CD4-positive, alpha-beta T cell treated with Interleukin-12 subunit alpha and Interleukin-12 subunit beta, for 1 hour (primary cell): ENCODE measurements around the gene SAMD9.
A peak's percentile ranks its signal among the peaks of the same experiment; 100 is the strongest.
"Not testable (repeated sequence)": the region's sequence is repeated elsewhere in the genome, so short reads cannot be mapped to it uniquely, and the experiment has no call there.

Experiments
- DNase-seq: peaks from one replicate; pipeline ENCODE4 v3.0.0-alpha.2; 2020

SAMD9 gene

DNA sequence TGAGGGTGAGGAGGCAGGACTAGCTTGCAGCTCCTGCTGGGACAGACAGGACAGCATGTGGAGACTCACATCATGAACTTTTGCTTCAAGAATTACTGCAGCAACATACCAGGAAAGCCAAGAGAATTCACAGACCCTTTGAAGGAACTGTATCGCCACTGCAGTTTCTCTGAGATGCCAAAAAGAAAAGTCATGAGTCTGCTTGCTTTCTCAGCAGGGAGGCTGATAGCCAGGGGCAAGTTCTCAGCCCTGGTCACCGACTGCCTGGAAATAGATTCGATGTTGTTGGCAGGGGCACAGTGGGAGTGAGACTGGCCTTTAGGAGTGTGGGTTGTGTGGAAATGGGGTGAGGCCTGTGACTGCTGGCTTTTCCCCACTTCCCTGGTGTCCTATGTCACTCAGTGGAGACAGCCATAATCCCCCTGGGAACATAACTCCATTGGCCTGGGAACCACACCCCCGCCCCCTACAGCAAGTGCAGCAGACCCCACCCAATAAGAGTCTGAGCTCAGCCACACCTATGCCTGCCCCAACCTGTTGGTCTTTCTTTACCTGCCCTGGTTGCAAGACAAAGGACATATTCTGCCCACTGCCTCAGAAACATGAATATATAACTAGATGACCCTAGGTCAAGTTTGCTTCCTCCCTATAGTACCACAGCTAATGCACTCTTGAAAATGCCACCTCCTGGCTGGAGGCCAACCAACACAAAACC lies 1.6 kb upstream of the SAMD9 start:
- DNase-seq, result no peak

DNA sequence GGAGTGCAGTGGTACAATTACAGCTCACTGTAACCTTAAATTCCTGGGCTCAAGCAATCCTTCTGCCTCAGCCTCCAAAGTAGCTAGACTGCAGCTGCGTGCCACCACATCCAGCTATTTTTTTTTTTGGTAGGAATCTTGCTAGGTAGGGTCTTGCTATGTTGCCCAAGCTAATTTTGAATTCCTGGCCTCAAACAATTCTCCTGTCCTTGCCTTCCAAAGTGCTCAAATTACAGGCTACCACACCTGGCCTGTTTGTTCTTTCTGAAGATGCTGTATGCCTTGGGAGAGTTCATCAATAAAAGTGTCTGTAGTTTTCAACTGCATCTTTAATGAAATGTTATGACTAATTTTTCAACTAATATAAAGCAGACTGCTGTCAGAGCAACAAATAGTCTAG lies 452 bp downstream of the SAMD9 start:
- no peak for DNase-seq

DNA sequence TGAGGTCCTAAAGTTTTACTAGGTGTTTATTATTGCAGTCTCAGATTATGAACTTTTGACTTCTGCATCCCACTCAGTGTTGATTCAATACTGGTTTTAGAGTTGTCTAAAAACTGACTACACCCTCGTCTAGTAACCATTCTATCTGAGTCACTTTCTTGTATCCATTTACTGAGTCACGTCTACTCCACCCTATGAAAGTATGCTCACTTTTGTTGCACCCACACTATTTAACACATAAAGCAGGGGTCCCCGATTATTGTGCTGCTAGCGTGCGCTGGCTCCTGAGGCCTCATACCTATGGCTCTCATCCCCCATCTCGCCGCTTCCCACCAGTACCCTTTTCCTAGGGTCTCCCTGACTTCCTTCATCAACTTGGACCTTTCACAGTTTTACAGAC lies 2.0 kb downstream of the SAMD9 start:
- no peak for DNase-seq

DNA sequence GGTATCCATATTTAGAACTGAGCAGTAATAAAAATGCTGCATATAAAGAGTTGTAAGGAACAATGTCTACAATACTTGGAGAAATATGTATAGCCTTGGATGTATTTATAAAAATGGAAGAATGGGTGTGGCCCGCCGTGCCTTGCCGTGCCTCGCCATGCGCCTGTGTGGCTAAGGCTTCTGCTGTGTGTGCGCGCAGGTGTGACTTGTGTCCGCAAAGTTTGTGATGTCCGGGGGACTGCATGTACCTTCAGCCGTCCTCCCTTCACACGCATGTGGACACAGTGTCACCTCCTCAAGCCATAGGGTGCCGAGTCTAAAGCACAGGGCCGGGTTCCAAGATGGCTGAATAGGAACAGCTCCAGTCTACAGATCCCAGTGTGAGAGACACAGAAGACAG lies 9.8 kb downstream of the SAMD9 start:
- DNase-seq, result no peak

DNA sequence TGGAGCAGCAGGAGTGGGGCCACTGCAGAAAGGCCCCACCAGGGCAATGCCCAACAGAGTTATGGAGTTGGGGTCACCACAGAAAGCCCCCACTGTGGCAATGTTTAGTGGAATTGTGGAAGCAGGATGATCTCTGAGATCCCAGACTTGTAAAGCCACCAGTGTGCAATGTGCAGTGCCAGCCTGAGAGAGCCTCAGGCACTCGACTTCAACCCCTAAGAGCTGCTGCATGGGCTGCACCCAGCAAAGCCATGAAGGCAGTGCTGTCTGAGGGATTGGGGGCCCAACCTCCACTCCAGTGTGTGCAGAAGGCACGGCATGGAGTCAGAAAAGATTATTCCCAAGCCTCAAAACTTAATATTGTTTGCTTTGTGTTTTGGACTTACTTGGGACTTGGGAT lies 20.4 kb downstream of the SAMD9 start:
- DNase-seq, result no peak

DNA sequence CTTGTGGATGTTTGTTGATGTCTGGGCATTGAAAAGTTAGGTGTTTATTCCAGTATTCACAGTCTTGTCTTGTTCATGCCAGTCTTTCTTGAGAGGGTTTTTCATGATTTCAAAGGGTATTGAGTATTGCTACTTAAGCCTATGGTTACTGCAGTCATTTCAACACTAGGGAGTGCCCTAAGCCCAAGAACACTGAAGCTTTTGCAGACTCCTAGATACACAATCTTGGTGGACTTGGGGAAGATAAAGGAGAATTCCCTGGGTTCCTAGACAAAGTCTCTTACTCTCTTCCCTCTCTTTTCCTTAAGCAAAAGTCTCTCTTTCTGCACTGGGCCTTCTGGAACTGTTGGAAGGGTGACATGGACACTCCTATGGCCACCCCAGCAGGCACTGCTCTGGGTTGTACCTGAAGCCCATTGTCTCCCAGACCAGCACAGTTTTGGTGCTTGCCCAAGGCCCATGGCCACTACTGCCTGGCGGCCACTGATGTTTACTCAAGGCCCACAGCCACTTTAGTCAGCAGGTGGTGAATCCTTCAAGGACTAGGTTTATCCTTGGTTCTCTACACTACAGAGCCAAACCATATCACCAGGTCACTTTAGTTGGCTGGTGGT lies 24.9 kb downstream of the SAMD9 start:
- peak; percentile 15 for DNase-seq

DNA sequence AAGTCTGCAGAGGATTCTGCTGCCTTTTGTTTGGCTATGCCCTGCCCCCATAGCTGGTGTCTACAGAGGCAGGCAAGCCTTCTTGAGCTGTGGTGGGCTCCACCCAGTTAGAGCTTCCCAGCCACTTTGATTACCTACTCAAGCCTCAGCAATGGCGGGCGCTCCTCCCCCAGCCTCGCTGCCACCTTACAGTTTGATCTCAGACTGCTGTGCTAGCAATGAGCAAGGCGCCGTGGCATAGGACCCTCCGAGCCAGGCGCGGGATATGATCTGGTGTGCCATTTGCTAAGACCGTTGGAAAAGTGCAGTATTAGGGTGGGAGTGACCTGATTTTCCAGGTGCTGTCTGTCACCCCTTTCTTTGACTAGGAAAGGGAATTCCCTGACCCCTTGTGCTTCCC lies 44.4 kb downstream of the SAMD9 start:
- not testable (repeated sequence) for DNase-seq

DNA sequence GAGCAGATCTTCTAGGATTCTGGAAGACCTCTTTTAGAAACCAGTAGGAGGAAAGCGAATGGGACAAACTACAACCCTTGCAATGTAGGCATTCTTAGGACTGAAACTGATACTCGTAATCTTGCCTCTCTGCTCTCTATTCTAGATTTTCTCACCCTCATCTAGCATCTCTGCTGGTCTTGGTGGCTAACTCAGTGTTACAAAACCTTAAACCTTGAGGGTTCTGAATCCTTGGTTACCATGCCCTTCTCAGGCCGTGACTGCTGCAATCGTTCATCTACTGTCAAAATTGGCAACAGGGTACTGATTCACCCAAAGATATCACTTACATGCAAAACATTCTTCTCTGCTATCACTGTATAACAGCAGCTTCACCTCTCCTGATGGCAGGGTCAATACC lies 55.2 kb downstream of the SAMD9 start:
- no peak for DNase-seq

DNA sequence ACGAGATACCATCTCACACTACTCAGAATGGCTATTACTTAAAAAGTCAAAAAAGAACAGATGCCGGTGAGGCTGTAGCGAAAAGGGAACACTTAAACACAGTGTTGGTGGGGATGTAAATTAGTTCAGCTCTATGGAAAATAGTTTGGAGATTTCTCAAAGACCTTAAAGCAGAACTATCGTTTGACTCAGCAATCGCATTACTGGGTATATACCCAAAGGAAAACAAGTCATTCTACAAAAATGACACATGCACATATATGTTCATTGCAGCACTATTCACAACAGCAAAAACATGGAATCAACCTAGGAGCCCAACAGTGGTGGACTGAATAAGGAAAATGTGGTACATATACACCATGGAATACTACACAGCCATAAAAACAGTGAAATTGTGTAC lies 56.9 kb downstream of the SAMD9 start:
- DNase-seq, result no peak

DNA sequence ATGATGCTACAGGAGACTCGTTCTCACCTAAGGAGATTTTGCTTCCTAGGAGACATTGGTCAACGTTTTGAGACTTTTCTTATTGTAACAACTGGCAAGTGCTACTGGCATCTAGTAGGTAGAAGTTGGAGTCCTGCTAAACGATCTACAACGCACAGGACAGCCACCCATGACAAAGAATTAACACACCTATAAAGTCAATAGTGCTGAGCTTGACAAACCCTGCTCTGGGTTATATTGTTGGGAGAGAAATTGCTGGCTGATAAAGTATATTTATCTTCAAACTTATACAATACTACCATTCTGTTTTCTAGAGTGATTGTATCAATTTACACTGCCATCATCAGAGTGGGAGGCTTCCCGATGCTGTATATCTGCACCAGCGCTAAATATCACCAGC lies 57.8 kb downstream of the SAMD9 start:
- DNase-seq, result no peak

DNA sequence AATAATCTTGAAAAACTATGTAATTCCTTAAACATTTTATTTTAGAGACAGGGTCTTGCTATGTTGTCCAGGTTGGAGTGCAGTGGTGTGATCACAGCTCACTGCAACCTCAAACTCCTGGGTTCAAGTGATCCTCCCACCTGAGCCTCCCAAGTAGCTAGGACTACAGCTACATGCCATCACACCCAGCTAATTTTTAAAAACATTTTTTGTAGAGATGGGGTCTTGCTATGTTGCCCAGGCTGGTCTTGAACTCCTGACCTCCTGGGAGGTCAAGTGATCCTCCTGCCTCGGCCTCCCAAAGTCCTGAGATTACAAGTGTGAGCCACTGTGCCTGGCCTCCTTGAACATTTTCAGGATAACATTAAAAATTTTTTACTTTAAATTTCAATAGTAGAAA lies 61.2 kb downstream of the SAMD9 start:
- DNase-seq, result not testable (repeated sequence)

DNA sequence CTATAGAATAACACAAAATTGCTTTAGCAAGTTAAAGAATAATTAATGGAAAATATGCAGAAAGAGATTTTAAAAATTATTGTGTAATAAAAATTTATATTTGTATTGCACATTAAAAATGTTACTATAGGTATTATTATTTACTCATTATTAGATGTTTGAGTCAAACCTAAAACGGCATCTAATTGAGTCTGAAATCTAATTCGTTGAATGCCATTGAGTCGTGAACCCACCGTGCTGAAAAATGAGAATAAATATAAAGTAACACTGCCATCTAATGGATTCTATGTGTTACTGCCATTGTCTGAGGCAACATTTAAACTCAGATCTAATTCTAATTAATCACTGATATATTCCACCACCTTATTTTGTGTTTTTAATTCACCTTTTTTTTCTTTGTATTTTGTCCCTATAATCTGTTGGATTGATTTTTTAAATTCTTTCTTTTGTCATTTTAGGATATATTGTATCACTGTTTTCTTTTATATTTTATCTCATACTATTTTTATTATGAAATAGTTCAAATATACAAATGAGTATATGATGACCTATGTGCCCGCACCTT lies 62.2 kb downstream of the SAMD9 start:
- peak; percentile 54 for DNase-seq

DNA sequence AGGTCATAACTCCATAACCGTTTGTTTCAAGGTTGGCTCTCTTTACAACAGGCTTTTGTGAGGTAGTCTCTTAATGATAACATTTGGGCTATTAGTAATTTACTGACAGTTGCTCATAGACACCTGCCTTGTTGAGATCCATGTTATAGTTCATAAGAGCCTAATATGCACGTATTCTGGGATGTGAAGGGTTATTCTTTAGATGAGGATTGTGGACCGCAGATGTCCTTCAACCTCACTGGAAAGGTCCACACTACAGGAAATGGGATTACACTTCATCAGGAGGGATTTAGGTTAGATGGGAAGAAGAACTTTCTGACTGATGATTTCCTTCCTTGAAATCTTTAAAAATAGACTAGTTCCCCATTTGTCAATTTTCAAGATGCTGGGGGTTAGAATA lies 62.8 kb downstream of the SAMD9 start:
- DNase-seq, result no peak

DNA sequence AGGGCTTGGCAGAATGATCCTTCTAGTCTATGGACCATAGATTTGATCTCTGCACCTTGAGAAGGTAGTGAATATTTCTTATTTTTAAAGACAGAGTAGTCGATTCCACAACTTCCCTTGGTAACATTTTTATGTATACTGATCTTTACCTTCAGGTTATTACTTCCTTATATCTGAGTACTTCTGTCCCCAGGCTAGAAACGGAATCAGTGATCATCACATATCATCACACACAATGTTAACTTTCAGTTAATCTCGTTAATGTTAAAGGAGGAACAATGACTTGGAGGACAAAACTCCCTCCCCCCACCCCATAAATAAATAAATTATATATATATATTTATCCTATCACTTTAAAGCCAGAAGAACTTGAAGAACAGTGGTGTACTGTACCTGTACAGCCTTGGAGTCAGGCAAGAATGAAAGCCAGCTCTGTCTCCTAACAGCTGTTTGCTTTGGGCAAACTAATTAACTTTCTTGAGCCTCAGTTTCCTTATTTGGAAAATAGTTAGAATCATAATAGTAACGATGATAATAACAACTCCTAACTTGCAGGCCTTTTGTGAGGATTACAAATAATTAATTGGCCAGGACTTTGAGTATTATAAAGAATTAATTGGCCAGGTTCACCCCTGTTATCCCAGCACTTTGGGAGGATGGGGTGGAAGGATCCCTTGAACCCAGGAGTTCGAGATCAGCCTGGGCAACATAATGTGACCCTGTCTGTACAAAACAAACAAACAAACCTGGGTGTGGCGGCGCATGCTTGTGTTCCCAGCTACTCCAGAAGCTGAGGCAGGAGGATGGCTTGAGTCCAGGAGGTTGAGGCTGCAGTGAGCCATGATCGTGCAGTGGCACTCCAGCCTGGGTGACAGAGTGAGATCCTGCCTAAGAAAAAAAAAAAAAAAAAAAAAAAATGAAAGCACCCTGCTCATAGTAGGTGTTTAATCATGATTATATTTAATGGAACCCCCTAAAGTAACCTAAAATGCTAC lies 63.5 kb downstream of the SAMD9 start:
- DNase-seq, result no peak

DNA sequence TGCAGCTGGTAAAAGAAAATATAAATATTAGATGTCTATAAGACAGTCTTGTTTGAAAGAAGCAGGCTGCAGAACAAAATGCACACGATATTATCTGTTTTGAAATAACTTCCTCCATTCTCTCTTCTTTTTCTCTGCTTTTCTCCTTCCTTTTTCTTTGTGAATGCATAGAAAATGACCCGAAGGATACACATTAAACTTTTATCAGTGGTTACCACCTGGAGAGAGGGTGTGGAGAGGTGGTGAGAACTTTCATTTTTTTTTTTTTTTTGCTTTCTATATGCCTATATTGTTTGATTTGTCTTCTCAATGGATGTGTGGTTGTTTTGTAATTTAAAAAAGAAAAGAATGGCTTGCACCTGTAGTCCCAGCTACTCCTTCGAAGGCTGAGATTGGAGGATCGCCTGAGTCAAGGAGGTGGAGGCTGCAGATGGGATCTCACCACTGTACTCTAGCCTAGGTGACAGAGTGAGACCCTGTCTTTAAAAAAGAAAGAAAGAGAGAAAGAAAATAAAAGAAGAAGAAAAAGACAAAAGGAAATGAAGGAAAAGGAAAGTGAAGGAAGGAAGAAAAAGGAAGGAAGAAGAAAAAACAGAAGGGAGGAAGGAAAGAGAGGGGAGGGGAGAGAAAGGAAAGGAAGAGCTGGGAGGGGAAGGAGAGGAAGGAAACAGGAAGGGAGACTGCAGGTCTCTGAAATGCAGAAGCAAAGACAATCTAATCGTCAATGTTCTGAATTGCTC lies 64.4 kb downstream of the SAMD9 start:
- DNase-seq, result no peak

DNA sequence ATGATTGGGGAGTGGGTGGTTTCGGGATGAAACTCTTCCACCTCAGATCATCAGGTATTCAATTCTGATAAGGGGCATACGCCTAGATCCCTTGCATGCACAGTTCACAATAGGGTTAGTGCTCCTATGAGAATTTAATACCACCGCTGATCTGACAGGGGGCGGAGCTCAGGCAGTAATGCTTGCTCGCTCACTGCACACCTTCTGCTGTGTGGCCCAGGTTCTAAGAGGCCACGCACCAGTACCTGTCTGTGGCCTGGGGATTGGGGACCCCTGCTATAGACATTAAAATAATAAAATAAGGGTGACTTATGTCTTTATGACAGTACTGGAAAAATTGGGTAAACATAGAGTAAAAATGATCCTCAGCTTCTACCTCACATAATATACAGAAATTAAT lies 66.1 kb downstream of the SAMD9 start:
- no peak for DNase-seq
